Type B pancreatic cell (in vitro differentiated cells): ENCODE results near the gene POLR3K. TPM values are rescaled to one million over a fixed set of nuclear protein-coding genes. Genes with fewer than 3 reads are reported as not detected.

ENCODE experiments used
- DNase-seq: peaks from one replicate; pipeline ENCODE4 v3.0.0; 2021; ENCODE audit warnings: mixed read lengths; ENCODE audit not compliant: unreplicated experiment; ENCODE audit errors: extremely low spot score
- H3K27ac Mint-ChIP-seq: 2 replicates; pipeline ENCODE4 v1.8.0; 2021; ENCODE audit warnings: mild to moderate bottlenecking, mixed read lengths
- H3K27me3 Mint-ChIP-seq: 2 replicates; pipeline ENCODE4 v1.8.0; 2021; ENCODE audit warnings: mixed read lengths
- H3K36me3 Mint-ChIP-seq: 2 replicates; pipeline ENCODE4 v1.8.0; 2021; ENCODE audit warnings: mixed read lengths
- H3K4me1 Mint-ChIP-seq: one replicate; pipeline ENCODE4 v1.8.0; 2021; ENCODE audit warnings: mixed read lengths; ENCODE audit not compliant: unreplicated experiment
- H3K4me3 Mint-ChIP-seq: 2 replicates; pipeline ENCODE4 v1.8.0; 2021; ENCODE audit warnings: mild to moderate bottlenecking, mixed read lengths
- H3K9me3 Mint-ChIP-seq: 2 replicates; pipeline ENCODE4 v1.8.0; 2021; ENCODE audit warnings: mixed read lengths
- total RNA-seq: library from RNA; stranded (reverse); gene quantifications from 2 replicates; pipeline ENCODE4 v1.2.1, GENCODE V29; 2021; ENCODE audit warnings: low replicate concordance
- TF ChIP-seq, protein P1 (sequence below): fragments of 200-600 bp; sonication (generic); conservative IDR thresholded peaks from 2 replicates; pipeline ENCODE4 v1.5.0; 2021; ENCODE audit warnings: antibody characterized with exemption, mild to moderate bottlenecking

Gene POLR3K
- total RNA-seq, 1 donor from 2014 or later, result 17.6 TPM

- H3K36me3 Mint-ChIP-seq, result no peaks in the 10 kb centered on the region
- H3K27ac Mint-ChIP-seq, result no peak overlapping the region
- peaks cover 21% of the 10 kb centered on the region for H3K4me1 Mint-ChIP-seq
- H3K4me3 Mint-ChIP-seq, result peak overlapping the region; percentile 77
- peaks cover 3% of the 10 kb centered on the region for H3K27me3 Mint-ChIP-seq
- TF ChIP-seq, protein P1, sequence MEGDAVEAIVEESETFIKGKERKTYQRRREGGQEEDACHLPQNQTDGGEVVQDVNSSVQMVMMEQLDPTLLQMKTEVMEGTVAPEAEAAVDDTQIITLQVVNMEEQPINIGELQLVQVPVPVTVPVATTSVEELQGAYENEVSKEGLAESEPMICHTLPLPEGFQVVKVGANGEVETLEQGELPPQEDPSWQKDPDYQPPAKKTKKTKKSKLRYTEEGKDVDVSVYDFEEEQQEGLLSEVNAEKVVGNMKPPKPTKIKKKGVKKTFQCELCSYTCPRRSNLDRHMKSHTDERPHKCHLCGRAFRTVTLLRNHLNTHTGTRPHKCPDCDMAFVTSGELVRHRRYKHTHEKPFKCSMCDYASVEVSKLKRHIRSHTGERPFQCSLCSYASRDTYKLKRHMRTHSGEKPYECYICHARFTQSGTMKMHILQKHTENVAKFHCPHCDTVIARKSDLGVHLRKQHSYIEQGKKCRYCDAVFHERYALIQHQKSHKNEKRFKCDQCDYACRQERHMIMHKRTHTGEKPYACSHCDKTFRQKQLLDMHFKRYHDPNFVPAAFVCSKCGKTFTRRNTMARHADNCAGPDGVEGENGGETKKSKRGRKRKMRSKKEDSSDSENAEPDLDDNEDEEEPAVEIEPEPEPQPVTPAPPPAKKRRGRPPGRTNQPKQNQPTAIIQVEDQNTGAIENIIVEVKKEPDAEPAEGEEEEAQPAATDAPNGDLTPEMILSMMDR, result peak; percentile 31
- H3K9me3 Mint-ChIP-seq, result no peaks in the 10 kb centered on the region
- no peak for DNase-seq
Observed at GRCh38 chr16:77273-77806, 23.9 kb upstream of the POLR3K start.

DNA sequence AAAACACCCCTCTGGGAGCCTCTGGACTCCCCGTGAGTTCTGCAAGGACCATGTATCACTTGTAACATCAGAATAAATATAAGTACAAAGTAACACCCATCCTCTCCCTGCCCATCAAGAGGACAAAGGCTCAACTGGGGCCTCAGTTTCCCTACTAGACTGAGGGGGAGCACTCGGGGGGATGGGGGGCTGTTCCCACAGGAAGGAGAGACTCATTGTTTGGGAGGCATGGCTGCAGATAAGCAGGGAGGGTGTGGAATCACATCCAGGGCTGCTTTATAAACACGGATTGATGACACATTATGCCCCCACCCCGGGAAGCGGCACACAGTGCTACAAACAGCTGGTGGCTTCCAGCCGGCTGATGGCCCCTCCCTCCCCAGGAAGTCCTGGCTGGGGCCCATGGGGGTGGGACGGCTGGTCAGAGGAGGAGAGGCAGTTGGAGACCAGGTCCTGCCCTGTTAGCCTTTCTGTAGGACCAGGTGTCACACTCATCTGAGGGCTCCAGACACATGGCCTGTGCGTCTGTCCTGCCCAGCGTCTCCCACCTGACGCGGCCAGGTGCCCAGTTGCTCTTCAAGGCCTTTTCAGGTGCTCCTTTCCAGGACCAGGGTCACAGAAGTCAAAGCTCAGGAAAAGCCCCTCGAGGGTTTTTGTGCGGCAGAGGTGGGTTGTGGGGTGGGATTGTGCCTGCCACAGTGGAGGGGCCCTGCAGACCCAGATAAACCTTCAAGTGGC, 23.3 kb upstream of the POLR3K start:
- H3K4me1 Mint-ChIP-seq, result peaks cover 21% of the 10 kb centered on the region
- no peaks in the 10 kb centered on the region for H3K36me3 Mint-ChIP-seq
- DNase-seq, result no peak

GRCh38 chr16:75580-76501, 22.4 kb upstream of the POLR3K start:
- DNase-seq, result no peak
- TF ChIP-seq, protein P1, result peak; percentile 47
- peak overlapping the region; percentile 77 for H3K4me3 Mint-ChIP-seq
- peak overlapping the region; percentile 66 for H3K27ac Mint-ChIP-seq
- H3K9me3 Mint-ChIP-seq, result no peaks in the 10 kb centered on the region
- H3K27me3 Mint-ChIP-seq, result peaks cover 3% of the 10 kb centered on the region
- peaks cover 21% of the 10 kb centered on the region for H3K4me1 Mint-ChIP-seq
- H3K36me3 Mint-ChIP-seq, result no peaks in the 10 kb centered on the region

More for the DNA sequence above, 23.3 kb upstream of the POLR3K start:
- no peaks in the 10 kb centered on the region for H3K9me3 Mint-ChIP-seq
- H3K4me3 Mint-ChIP-seq, result peak overlapping the region; percentile 77
- H3K27ac Mint-ChIP-seq, result peak overlapping the region; percentile 66
- TF ChIP-seq, protein P1, result no peak
- H3K27me3 Mint-ChIP-seq, result peaks cover 3% of the 10 kb centered on the region

- peaks cover 21% of the 10 kb centered on the region for H3K4me1 Mint-ChIP-seq
Observed at GRCh38 chr16:74747-75334, 21.4 kb upstream of the POLR3K start.

More at GRCh38 chr16:74747-75334, 21.4 kb upstream of the POLR3K start:
- no peaks in the 10 kb centered on the region for H3K36me3 Mint-ChIP-seq
- peak overlapping the region; percentile 70 for H3K4me3 Mint-ChIP-seq
- TF ChIP-seq, protein P1, result no peak
- DNase-seq, result no peak
- peaks cover 3% of the 10 kb centered on the region for H3K27me3 Mint-ChIP-seq
- peak overlapping the region; percentile 46 for H3K27ac Mint-ChIP-seq
- no peaks in the 10 kb centered on the region for H3K9me3 Mint-ChIP-seq
